Upper lobe of left lung (tissue), 6 donors: ENCODE measurements around the gene PNPLA7. TPM values are rescaled to one million over a fixed set of nuclear protein-coding genes. Genes with fewer than 3 reads are reported as not detected.
A peak's percentile ranks its signal among the peaks of the same experiment; 100 is the strongest.

Experiments used
- ATAC-seq, 2 donors: fragments of 200-7000 bp; cut with Tn5 transposase; one replicate each; pipeline ENCODE4 v1.9.1; 2022; ENCODE audit warnings: mild to moderate bottlenecking in 2 of 2, moderate library complexity in 2 of 2; ENCODE audit not compliant: low FRiP score in 2 of 2
- DNase-seq, 2 donors: peaks; one replicate each; pipeline ENCODE4 v3.0.0-alpha.2; 2019 to 2020
- H3K27ac ChIP-seq, 4 donors: fragments of 200-600 bp; sonication (generic); one replicate each; pipeline ENCODE4 v1.5.1; 2016 to 2019
- H3K27me3 ChIP-seq, 4 donors: fragments of 200-600 bp; sonication (generic); one replicate each; pipeline ENCODE4 v1.5.1; 2017 to 2019
- H3K36me3 ChIP-seq, 4 donors: fragments of 200-600 bp; sonication (generic); one replicate each; pipeline ENCODE4 v1.5.1; 2016 to 2019
- H3K4me1 ChIP-seq, 4 donors: fragments of 200-600 bp; sonication (generic); one replicate each; pipeline ENCODE4 v1.5.1; 2018 to 2019
- H3K4me3 ChIP-seq, 4 donors: fragments of 200-600 bp; sonication (generic); one replicate each; pipeline ENCODE4 v1.5.1; 2017 to 2019; ENCODE audit warnings: mild to moderate bottlenecking in 2 of 4, moderate library complexity in 1 of 4
- H3K9me3 ChIP-seq, 4 donors: fragments of 200-600 bp; sonication (generic); one replicate each; pipeline ENCODE4 v1.5.1; 2018 to 2019
- EP300 ChIP-seq, 4 donors: sonication (generic); formaldehyde crosslinking; IDR thresholded peaks; one replicate each; pipeline ENCODE4 v1.5.1; 2017; ENCODE audit warnings: antibody characterized with exemption in 4 of 4, control low read depth in 2 of 4
- POLR2A ChIP-seq, 4 donors: fragments of 450-650 bp; IDR thresholded peaks; one replicate each; pipeline ENCODE4 v1.5.1; 2016 to 2017; ENCODE audit warnings: antibody characterized with exemption in 4 of 4, mild to moderate bottlenecking in 2 of 4
- POLR2AphosphoS5 ChIP-seq, 2 donors: sonication (generic); formaldehyde crosslinking; IDR thresholded peaks; one replicate each; pipeline ENCODE4 v1.5.1; 2017; ENCODE audit warnings: antibody characterized with exemption in 2 of 2
- whole genome bisulfite sequencing, 2 donors: methylation state at CpG; one replicate each; pipeline ENCODE4 v1.1.5; 2017 to 2018; 5-methylcytosine and 5-hydroxymethylcytosine counted together
- total RNA-seq, 6 donors: library from RNA; depleted of rRNA in 4 of 6; stranded (reverse); fragments of >200 nt in 4 of 6; gene quantifications; one replicate each; pipeline versions ENCODE4 v1.1.0 to v1.2.1, GENCODE V29; 2016 to 2021
- TF ChIP-seq, protein P1 (sequence below), 6 experiments: fragments of 450-650 bp in 4 of 6; fragments of 200-600 bp in 2 of 6; sonication (generic) in 2 of 6; IDR thresholded peaks; one replicate each; pipeline ENCODE4 v1.5.1; 2016 to 2019; ENCODE audit warnings: antibody characterized with exemption in 6 of 6
- donor health status: DM: no; HTN: no; CAD: no; lungs with moderate emphysema.
- donor health status: DM: no; HTN: yes; CAD: no; lungs with severe emphysema.

Gene PNPLA7
- total RNA-seq, 6 donors from 2014 or later: 6.0 to 104 (median 14.0) TPM

- no peak for TF ChIP-seq POLR2A (IDR thresholded peaks at IDR 0.05)
- TF ChIP-seq POLR2AphosphoS5 (IDR thresholded peaks at IDR 0.05): no peak
- TF ChIP-seq EP300 (IDR thresholded peaks at IDR 0.05): no peak
- TF ChIP-seq, protein P1, sequence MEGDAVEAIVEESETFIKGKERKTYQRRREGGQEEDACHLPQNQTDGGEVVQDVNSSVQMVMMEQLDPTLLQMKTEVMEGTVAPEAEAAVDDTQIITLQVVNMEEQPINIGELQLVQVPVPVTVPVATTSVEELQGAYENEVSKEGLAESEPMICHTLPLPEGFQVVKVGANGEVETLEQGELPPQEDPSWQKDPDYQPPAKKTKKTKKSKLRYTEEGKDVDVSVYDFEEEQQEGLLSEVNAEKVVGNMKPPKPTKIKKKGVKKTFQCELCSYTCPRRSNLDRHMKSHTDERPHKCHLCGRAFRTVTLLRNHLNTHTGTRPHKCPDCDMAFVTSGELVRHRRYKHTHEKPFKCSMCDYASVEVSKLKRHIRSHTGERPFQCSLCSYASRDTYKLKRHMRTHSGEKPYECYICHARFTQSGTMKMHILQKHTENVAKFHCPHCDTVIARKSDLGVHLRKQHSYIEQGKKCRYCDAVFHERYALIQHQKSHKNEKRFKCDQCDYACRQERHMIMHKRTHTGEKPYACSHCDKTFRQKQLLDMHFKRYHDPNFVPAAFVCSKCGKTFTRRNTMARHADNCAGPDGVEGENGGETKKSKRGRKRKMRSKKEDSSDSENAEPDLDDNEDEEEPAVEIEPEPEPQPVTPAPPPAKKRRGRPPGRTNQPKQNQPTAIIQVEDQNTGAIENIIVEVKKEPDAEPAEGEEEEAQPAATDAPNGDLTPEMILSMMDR (IDR thresholded peaks at IDR 0.05): no peak
- Histone ChIP-seq H3K9me3 (no peaks in the 10 kb centered on the region), H3K4me3 (peak overlapping the region; percentile 82 to 100 (median 94)), H3K4me1 (peaks cover 9 to 42% (median 22%) of the 10 kb centered on the region in 4 donors), H3K27me3 (no peaks in the 10 kb centered on the region), H3K36me3 (no peaks in the 10 kb centered on the region), H3K27ac (peak overlapping the region; percentile 74 to 91 (median 82))
- ATAC-seq (no peak), DNase-seq (no peak)
- 4 to 5% methylated on average over 11 of the region's 11 CpGs for WGBS, 2 donors
These were observed 128.2 kb downstream of the PNPLA7 start for GRCh38 chr9:137421838-137422603.

DNA sequence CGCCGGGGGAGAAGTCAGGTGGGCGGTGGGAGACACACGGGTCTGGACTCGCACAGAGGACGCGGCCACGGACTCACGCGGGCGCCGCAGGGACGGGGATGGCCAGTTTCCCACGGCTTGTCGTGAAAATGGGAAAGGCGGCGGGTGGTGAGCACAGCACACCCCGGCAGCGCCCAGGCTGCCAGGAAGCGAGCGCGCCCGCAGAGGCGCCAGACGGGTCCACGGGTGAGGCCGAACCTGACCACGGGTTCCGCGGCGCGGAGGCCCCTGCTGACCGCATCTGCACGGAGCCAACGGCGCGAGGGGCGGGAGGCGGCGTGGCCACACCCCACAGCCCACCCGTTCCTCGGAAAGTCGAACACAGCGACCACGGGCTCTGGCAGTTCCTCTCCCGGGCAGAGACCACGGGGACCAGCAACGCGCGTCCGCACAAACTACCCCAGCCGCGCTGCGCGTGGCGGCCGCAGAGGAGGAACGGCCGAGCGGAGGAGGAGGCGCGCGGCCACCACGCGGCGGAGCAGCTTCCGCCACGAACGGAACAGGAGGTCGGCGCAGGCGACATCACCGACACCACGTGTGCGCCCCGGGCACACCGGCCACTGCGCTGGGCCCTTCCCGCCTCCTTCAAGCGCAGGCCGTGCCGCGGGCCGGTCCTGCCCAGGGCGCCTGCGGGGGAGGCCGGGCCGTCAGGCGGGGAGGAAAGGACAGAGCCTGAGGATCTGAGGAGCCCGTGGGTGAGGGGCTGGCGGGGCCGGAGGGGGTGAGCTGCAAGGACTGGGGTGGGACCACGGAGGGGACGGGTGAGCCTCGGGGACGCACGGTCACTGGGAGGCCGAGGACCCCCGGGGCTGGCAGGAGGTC, 132.8 kb downstream of the PNPLA7 start:
- H3K27ac ChIP-seq: peak overlapping the region in 2 of 4 donors; percentile 20 to 43
- no peaks in the 10 kb centered on the region for H3K36me3 ChIP-seq
- no peaks in the 10 kb centered on the region for H3K27me3 ChIP-seq
- peak in 1 of 2 donors; percentile 86 for DNase-seq
- peak in 1 of 2 donors; percentile 61 for ATAC-seq
- TF ChIP-seq EP300 (IDR thresholded peaks at IDR 0.05): no peak
- peak in 1 of 2 donors; percentile 23 for TF ChIP-seq POLR2AphosphoS5 (IDR thresholded peaks at IDR 0.05)
- TF ChIP-seq, protein P1 (IDR thresholded peaks at IDR 0.05): no peak
- no peak for TF ChIP-seq POLR2A (IDR thresholded peaks at IDR 0.05)
- peak overlapping the region in 3 of 4 donors; percentile 34 to 41 (median 40) for H3K4me3 ChIP-seq
- H3K9me3 ChIP-seq: no peaks in the 10 kb centered on the region
- 54 to 80% methylated on average over 68 to 77 of the region's 99 CpGs for WGBS, 2 donors
- H3K4me1 ChIP-seq: peaks cover 10 to 30% (median 12%) of the 10 kb centered on the region in 4 donors

- TF ChIP-seq POLR2A (IDR thresholded peaks at IDR 0.05) (no peak), POLR2AphosphoS5 (IDR thresholded peaks at IDR 0.05) (no peak), EP300 (IDR thresholded peaks at IDR 0.05) (no peak)
- TF ChIP-seq, protein P1 (IDR thresholded peaks at IDR 0.05): no peak
- peaks cover 12 to 30% (median 13%) of the 10 kb centered on the region in 4 donors for H3K4me1 ChIP-seq
- H3K27me3 ChIP-seq: no peaks in the 10 kb centered on the region
- peak in 1 of 2 donors; percentile 76 for DNase-seq
- peak overlapping the region in 2 of 4 donors; percentile 40 to 41 for H3K4me3 ChIP-seq
- H3K36me3 ChIP-seq: no peaks in the 10 kb centered on the region
- 84 to 97% methylated on average over 17 to 34 of the region's 45 CpGs for WGBS, 2 donors
- H3K27ac ChIP-seq: peak overlapping the region in 2 of 4 donors; percentile 20 to 43
- no peaks in the 10 kb centered on the region for H3K9me3 ChIP-seq
- ATAC-seq: peak in 1 of 2 donors; percentile 10
These were observed 133.5 kb downstream of the PNPLA7 start for GRCh38 chr9:137416563-137417151.

- no peak overlapping the region for H3K27ac ChIP-seq
- no peak overlapping the region for H3K4me3 ChIP-seq
- no peaks in the 10 kb centered on the region for H3K36me3 ChIP-seq
- WGBS, 2 donors: 83 to 98% methylated on average over 1 to 23 of the region's 23 CpGs
- no peak for ATAC-seq
- no peaks in the 10 kb centered on the region for H3K9me3 ChIP-seq
- TF ChIP-seq, protein P1 (IDR thresholded peaks at IDR 0.05): no peak
- TF ChIP-seq POLR2AphosphoS5 (IDR thresholded peaks at IDR 0.05) (no peak), POLR2A (IDR thresholded peaks at IDR 0.05) (no peak), EP300 (IDR thresholded peaks at IDR 0.05) (no peak)
- DNase-seq: no peak
- H3K4me1 ChIP-seq: peaks cover 13 to 31% (median 15%) of the 10 kb centered on the region in 4 donors
- no peaks in the 10 kb centered on the region for H3K27me3 ChIP-seq
These were observed 134.1 kb downstream of the PNPLA7 start for GRCh38 chr9:137416006-137416562.
